Activated CD8-positive, alpha-beta memory T cell treated with anti-CD3 and anti-CD28 coated beads, Interleukin-2, amount 50 U/mL, for 1 hour (primary cell): ENCODE results near the gene PLEKHA5.
"Not testable (repeated sequence)": the region's sequence is repeated elsewhere in the genome, so short reads cannot be mapped to it uniquely, and the experiment has no call there.

Source experiments
- DNase-seq: peaks from one replicate; pipeline ENCODE4 v3.0.0-alpha.2; 2020; ENCODE audit errors: extremely low read depth

PLEKHA5 gene

DNA sequence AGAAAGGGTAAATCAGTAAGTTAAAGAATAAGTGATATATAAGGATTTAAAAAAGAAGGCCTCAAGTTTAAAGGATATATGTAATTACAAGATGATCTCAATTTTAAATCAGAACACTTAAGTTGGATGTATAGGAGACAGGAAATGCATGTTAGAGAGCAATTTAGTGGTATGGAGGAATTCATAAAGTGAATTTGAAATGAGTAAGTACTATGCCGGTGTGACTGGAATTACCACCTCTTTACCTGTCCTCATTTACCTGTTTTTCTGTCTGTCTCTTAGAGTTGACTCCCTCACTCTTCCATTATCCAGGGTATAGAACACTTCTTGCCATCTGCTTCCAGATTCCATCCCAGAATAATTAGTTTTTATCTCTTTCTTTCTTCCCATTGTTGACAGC, 73.5 kb downstream of the PLEKHA5 start:
- DNase-seq = no peak

DNA sequence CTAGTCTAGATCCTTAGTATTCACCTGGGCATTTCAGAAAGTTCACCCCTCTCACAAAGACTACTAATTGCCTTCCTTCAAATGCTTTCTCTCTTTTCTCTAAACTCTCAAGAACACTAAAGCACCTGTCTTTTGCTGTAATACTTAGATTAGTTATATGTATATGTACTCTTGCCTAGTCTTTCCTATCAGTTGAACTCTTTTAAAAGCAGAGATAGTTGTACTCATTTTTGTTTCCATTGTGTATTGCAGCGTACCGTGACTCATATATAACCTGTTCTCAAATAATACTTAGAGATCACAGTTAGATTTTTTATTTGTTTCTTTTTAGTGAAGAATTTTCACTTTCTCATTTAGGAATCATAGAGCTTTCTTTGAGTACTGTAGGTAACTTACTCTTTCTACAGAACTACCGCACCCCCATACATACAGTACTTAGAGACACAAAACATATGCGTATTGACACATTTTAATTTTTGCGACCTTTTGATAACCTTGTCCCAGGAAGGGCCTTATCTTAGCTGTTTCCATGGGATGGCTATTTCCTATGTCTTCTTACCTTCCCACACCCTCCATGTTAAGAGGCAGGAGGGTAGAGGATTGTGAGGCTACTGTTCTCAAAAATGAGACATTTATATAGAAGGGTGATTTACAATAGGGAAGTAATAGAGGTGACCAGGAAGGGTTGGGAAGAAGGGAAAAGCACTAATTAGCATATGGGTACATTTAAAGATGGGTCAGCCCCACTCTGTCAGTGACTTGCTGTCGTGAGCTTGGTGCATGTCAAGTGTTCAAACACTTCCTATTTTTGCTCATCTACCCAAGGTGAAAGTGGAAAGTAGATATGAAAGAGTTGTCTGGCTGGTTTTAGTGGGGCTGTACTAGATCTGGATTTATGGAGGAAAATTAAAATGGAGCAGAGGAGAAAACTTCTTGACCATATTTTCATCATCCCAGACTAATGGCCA, 74.3 kb downstream of the PLEKHA5 start:
- DNase-seq = no peak

DNA sequence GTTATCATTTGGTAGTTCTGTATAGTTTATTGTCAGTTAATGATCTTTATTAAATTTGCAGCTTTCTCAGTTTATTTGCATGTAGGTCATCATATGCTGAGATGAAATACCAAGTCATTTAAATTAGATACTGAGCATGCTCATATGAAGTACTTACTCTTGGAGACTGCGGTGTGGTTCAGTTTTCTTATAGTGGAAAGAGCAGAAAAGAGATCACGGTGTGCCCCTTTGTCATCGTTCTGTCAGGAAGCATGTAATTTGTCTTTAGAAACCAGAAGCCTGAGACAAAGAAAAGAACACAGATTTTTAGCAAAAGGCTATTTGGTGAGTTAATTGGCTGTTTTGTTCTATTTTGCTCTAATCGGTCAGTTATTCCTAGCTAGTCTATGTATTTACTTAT, 75.6 kb downstream of the PLEKHA5 start:
- no peak for DNase-seq

DNA sequence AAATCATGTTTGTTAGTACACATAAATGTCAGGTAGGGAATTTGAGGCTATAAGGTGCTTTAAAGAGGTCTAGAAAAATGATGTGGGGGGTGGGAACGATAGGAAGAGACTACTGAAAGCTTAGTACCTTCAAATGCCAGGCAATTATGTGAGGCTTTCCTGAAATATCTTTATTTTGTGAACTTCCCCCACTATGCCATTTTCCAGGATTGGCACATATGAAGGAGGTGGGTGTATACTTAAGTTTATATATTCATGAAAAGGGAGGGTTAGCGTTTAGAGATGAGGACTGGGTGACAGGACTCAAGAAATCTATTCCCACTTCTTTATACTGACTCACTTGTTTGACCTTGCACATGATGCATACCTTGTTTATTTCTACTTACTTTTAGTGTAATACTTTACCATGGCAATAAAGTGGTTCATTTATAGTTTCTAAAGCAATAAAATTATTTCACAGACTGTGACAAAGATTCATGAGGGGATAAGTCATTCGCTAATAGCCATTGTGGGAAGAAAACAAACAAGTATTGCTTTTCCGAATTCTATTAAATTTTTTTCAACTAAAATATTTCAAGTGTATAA, 77.1 kb downstream of the PLEKHA5 start:
- DNase-seq = no peak

DNA sequence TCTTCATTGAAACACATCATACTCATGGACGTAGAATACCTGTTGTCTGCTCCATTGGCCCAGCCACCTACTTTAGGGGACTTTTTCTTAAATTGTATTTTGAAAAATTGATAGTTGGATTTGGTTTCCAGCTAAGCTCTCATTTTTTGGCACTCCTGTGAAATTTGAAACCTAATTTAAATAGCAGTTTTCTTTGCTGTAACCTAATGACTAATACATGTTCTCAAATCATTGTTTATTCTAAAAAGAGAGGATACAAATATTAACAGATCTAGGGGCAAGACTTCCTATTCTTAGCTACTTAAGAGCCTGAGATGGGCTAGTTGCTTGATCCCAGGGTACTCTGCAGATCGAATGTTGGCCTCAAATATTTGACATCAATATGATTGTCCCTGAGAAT, 78.9 kb downstream of the PLEKHA5 start:
- DNase-seq = no peak

DNA sequence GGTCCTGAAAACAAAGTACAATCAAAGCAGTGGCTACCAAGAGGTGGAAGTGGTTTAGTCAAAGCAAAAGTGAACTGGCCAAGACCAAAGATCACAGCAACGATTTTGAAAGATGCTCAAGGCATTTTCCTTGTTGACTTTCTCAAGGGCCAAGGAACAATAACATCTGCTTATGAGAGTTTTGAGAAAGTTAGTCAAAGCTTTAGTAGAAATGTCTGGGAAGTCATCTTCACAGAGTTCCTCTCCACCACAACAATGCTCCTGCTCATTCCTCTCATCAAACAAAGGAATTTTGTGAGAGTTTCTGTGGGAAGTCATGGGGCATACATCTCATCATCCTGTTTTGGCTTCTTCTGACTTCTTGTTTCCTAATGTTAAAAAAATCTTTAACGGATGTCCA, 80.1 kb downstream of the PLEKHA5 start:
- DNase-seq = no peak

DNA sequence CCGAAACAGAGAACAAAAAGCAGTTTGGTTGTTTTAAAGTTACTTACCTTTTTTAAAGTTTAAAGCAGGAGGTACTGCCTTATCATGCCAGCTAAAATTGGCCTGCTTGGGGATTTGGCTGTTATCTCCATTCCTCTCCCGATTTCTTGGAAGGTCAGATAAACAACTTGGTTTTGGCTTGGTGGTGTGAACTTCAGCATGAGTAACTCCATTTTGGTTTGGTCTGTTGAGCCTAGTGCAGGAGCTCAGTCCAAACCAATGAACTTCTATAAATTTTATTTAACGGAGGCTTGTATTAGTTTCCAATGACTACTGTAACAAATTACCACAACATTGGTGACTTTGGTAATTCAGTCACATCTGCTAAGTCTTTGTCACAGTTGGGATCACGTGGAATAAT, 82.3 kb downstream of the PLEKHA5 start:
- DNase-seq = no peak

DNA sequence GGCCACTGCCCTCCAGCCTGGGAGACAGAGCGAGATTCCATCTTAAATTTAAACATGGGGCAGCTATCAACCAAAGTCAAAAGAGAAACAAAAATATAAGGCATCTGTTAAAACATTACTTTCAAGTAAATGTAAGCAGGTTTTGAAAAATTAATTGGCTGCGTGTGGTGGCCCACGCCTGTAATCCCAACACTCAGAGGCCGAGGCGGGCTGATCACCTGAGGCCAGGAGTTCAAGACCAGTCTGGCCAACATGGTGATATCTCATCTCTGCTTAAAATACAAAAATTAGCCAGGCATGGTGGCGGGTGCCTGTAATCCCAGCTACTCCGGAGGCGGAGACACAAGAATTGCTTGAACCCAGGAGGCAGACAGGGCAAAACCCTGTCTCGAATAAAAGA, 82.7 kb downstream of the PLEKHA5 start:
- DNase-seq = no peak

DNA sequence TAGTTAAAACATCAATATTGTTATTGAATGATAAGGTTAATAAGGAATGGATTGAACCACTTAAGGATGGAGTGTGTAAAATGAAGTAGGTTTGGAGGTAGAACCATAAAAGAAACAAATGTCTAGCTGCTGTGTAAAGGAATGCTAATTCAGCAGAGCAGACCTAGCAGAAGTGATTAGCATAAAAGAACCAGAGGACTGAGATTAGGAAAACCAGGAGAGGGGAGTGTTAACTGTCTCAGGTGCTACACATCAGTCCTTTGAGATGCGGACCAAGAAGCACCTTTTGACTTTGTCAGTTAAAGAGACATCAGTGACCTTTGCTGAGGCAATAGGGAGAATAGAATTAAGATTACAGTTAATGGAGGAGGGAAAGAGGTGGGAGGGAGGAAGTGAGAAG, 84.5 kb downstream of the PLEKHA5 start:
- no peak for DNase-seq

DNA sequence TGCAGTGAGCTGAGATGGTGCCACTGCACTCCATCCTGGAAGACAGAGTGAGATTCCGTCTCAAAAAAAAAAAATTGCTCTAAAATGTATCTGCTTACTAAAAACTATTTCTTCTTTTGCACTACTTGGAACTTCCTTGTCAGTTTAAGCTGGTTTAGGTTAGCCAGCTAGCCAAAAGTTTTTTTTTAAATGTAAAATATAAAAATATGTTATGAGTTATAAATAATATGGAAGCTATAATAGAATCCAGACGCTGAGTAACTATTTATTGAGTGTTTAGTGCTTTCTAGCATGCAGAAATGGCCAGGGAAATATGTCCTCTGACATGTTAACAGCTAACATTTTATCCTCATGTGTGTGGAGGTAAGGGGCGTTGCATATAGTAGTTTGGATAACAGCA, 85.6 kb downstream of the PLEKHA5 start:
- no peak for DNase-seq

DNA sequence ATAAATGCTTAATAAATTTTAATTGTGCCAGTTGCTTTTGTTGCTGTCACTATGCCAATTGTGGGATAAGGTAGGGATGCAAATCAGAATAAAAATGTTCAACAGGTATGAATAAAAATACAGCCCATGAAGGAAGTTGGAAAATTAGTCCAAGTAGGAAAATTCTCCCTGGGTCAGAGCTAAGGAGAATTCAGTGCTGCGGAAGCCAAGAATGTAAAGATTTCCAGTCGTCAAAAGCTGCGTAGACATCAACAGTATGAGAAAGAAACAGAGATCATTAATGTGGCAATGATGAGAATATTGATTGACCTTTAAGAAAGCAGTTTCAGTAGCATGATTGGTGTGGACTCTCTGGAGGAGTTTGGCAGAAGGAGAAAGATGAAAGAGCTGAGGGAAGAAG, 87.9 kb downstream of the PLEKHA5 start:
- no peak for DNase-seq

DNA sequence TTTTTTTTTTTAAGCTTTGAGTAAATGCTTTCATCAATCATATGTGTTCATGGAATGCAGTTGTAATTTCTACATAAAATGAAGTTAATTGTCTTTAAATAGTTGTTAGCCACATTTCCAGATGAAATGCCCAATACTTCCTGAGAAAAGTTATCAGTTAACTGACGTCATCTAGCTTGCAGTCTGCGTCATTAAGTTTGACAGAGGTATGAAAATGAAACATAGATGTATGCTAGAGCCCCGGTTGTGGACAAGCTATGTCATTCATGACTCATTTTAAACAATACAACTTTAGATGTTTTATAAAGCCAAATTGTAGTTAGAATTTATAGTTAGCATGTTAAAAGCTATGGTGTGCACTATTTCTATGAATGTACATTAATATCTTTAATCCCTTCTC, 90.7 kb downstream of the PLEKHA5 start:
- no peak for DNase-seq

DNA sequence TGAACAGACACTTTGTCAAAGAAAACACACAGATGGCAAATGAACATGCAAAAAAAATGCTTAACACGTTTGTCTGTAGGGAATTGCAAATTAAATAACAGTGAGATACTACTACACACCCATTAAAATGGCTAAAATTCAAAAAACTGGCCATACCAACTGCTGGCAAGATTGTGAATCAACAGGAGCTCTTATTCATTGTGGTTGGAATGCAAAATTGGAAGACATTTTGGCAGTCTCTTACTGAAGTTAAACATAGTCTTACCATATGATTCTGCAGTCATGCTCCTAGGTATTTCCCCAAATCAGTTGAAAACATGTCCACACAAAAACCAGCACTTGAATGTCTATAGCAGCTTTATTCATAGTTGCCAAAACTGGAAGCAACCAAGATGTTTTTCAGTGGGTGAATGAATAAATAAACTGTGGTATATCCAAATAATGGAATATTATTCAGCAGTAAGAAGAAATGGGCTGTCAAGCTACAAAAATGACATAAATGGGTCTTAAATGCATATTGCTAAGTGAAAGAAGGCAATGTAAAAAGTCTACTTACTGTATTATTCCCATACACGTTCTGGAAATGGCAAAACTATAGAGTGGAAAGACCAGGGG, 91.4 kb downstream of the PLEKHA5 start:
- DNase-seq = no peak

DNA sequence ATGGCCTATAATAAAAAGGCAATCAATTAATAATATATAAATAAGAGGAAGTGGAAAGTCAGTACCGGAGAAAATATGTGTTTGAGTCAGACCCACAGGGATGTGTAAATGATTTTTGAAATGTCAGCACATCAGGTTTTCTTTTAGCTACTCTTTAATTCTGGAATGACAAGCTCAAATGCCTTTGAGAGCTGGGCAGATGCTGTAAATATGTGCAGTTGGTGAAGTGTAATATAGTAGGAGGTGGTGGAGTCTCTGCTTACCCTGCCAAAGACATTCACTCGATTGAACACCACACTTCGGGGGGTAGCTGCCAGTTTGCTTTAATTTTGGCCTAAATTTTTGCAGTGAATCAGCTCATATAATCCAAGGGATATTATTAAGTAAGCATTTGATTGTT, 93.0 kb downstream of the PLEKHA5 start:
- DNase-seq = no peak

DNA sequence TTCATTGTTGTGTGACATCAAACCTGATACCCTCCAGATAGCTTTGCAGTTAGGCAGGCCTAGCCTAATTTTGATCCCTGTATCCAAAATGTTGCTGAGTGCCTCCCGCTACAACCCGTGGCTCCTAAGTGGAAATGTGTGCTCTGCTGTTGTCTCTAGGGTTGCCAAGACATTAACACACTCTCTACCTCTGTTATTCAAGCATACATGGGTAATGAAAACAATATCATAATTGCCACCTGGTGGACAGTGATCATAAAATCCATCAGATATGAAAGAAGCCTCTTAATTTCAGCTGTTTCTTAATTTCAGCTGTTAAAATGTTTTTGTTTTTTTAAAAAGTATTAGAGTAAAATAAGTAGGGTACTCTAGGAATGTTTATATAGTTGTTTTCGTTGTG, 93.5 kb downstream of the PLEKHA5 start:
- DNase-seq = no peak

DNA sequence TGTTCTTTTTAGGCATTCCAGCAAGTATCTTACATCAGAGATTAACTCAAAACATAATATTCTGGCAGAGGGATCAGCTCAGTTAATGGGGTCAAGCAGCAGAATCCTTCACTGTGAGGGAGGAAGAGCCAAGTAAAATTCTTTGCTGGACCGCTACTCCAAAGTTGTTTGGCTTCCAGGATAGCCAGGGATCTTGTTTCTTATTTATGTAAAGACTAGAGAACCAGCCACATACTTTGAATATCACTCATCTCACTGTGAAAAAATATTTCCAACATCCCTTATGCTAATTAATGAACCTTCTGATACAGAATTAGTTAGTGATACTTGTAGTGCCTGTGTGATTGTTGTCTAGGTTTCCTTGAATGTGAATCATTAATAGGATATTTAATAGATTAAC, 94.2 kb downstream of the PLEKHA5 start:
- DNase-seq = no peak

DNA sequence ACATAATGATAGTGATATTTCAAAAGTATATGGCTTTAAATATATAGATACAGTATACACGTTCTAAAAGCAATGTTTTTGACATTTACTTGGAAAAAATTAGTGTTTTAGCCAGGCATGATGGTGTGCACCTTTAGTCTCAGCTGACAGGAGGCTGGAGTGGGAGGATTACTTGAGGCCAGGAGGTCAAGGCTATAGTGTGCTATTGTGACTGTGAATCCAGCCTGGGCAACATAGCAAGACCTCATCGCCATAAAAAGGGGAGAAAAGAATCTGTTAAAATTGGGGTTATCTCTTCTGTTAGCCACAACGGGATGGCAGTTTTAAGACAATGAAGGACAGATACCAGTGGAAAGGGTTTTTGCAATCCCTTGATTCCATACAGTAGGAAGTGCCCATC, 95.2 kb downstream of the PLEKHA5 start:
- no peak for DNase-seq

DNA sequence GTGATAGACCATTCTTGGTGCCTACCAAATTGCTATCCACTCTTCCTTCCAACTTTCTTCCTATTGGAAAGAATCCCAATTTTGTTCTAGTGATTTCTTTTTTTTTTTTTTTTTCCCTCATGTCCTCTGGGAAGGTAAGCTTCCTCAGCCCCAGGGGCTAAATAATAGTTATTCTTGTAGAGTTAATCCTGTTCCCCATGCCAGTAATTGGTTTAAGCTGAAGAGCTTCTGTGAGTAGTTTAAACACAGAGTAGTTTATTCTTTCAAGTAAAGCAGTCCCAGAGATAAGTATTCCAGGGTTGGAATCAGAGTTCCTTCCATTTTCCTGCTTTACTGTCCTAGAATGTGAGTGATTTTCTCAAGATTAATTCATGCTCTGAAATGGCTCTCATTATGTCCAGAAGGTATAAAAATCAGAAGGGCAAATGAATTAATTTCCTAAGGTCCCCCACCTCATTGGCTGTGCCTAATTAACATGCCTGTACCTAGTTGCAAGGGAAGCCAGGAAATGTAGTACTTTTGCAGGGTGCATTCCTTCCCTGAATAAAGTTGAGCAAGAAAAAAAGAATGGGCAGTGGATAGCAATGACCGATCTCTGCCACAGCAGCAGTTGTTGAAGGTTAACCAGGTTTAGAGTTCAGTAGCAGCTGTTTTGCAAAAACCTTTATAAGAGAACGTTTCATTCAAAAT, 97.8 kb downstream of the PLEKHA5 start:
- no peak for DNase-seq

DNA sequence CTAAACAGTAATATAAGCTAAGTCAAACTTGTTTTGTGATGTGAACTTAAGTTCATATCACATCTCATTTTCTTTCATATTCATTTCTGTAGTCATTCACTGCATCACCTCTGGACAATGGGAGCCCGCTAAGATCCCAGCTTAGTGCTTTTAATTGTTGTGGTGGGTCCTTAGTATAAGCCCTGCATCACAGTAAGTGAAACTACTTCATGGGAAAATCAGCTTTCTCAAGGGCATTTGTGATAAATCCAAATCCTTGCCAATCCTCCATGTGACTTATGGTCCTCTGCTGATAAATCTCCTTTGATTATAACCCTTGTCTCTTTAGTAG, 98.3 kb downstream of the PLEKHA5 start:
- DNase-seq = no peak

DNA sequence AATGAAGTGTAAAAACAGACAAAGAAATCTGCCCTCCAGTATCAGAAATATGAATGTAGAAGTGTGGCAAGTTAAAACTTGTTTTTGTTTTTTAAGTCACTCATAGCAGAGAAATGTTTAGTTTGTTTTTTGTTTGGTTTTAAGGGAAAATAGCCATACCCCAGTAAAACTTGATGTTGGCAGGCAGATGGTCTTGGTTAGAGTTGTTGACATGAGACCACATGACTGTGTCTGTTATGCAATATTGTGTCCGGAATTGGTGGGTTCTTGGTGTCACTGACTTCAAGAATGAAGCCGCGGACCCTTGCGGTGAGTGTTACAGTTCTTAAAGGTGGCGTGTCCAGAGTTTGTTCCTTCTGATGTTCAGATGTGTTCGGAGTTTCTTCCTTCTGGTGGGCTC, 99.5 kb downstream of the PLEKHA5 start:
- DNase-seq = not testable (repeated sequence)

DNA sequence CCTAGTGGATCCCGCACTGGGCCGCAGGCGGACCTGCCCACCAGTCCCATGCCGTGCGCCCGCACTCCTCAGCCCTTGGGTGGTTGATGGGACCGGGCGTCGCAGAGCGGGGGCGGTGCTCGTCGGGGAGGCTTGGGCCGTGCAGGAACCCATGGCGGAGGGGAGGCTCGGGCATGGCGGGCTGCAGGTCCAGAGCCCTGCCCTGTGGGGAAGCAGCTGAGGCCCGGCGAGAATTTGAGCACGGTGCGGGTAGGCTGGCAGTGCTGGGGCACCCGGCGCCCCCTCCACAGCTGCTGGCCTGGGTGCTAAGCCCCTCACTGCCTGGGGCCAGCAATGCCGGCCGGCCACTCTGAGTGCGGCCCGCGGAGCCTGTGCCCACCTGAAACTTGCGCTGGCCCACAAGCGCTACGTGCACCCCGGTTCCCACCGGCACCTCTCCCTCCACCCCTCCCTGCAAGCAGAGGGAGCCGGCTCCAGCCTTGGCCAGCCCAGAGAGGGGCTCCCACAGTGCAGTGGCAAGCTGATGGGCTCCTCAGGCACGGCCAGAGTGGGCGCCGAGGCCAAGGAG, 100.8 kb downstream of the PLEKHA5 start:
- no peak for DNase-seq

DNA sequence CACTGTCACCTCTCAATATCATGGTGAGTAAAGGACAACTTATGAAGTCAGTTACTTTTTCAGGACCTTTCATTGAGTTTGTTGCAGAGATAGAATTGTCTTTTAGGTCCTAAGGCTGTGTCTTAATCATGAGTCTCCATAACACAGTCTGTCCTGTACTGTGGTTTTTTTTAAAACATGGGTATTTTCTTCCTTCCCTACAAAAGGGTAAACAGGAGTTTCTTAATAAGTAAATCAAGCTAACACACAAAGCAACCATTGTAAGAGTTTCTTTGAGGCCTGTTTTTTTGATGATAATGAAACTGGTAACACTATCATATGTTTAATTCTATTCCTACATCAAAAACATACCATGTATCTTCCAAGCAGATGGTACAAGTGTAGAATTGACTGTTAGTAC, 101.4 kb downstream of the PLEKHA5 start:
- no peak for DNase-seq
